HCT116 (cell line): ENCODE data around the gene HELT. TPM values are rescaled to one million over a fixed set of nuclear protein-coding genes. Genes with fewer than 3 reads are reported as not detected.

Source experiments
- ATAC-seq: fragments of 200-7000 bp; cut with Tn5 transposase; 2 replicates; pipeline ENCODE4 v1.9.1; 2020; ENCODE audit warnings: mild to moderate bottlenecking, moderate library complexity
- BruUV-seq: library from RNA; stranded (reverse); fragments of 400-500 nt; replicated peaks from 2 replicates; lab custom pipeline; 2021; lab: Mats Ljungman, UMichigan
- CTCF ChIA-PET: fragments of 300-600 bp; sonication (Branson Sonifier 250); formaldehyde crosslinking; loops from one replicate; lab custom pipeline; 2021; ENCODE audit warnings: antibody characterized with exemption; lab: Charles Lee
- POLR2A ChIA-PET: fragments of 300-600, 350-600 bp; sonication (Branson Sonifier 250); formaldehyde crosslinking; loops from one replicate; lab custom pipeline; 2021; ENCODE audit warnings: antibody characterized with exemption; lab: Charles Lee
- RAD21 ChIA-PET, 2 experiments: fragments of 300-600 bp; sonication (Branson Sonifier 250); formaldehyde crosslinking; loops; one replicate each; lab custom pipeline; 2023; ENCODE audit warnings: low total read pairs in 2 of 2; ENCODE audit not compliant: uncharacterized antibody in 2 of 2, unreplicated experiment in 2 of 2, low non-redundant PET in 1 of 2; lab: Charles Lee
- DNase-seq: peaks from one replicate; pipeline ENCODE4 v3.0.0-alpha.2; 2010; ENCODE audit warnings: low read depth, low spot score
- H2AFZ ChIP-seq: fragments of 200-600 bp; shearing (Covaris generic), sonication (generic); 2 replicates; pipeline ENCODE4 v1.6.1; 2017; ENCODE audit warnings: low read depth, mixed run types, mixed read lengths, antibody characterized with exemption, low read length; ENCODE audit not compliant: poor library complexity, severe bottlenecking
- H3K27ac ChIP-seq: 2 replicates; pipeline ENCODE4 v1.5.1; 2012; ENCODE audit warnings: low read depth, low read length
- H3K27me3 ChIP-seq: fragments of 200-600 bp; sonication (generic); 2 replicates; pipeline ENCODE4 v1.6.1; 2016; ENCODE audit warnings: mixed run types, low read length, mixed read lengths; ENCODE audit not compliant: insufficient read depth
- H3K36me3 ChIP-seq, 2 experiments: fragments of 200-500 bp in 1 of 2; fragments of 200-600 bp in 1 of 2; sonication (Bioruptor generic) in 1 of 2; sonication (generic) in 1 of 2; 2 replicates each; pipeline versions ENCODE4 v1.5.1 to v1.6.1; 2014 to 2016; ENCODE audit warnings: low read length in 2 of 2, inconsistent platforms in 1 of 2, mixed read lengths in 1 of 2, mixed run types in 1 of 2; ENCODE audit not compliant: insufficient read depth in 2 of 2, control insufficient read depth in 1 of 2
- H3K4me1 ChIP-seq, 2 experiments: fragments of 200-600 bp in 1 of 2; sonication (generic) in 1 of 2; 2 replicates each; pipeline versions ENCODE4 v1.5.1 to v1.6.1; 2012 to 2017; ENCODE audit warnings: low read length in 2 of 2, inconsistent platforms in 1 of 2, mild to moderate bottlenecking in 1 of 2, mixed read lengths in 1 of 2, mixed run types in 1 of 2, moderate library complexity in 1 of 2; ENCODE audit not compliant: insufficient read depth in 2 of 2, control insufficient read depth in 1 of 2
- H3K4me2 ChIP-seq: fragments of 200-600 bp; sonication (generic); 2 replicates; pipeline ENCODE4 v1.6.1; 2017; ENCODE audit warnings: mixed run types, low read length, mixed read lengths
- H3K4me3 ChIP-seq, 2 experiments: fragments of 200-600 bp in 1 of 2; sonication (generic) in 1 of 2; replicated peaks in 1 of 2; 2 replicates each; pipeline ENCODE4 v1.5.1; 2011 to 2016; ENCODE audit warnings: low read length in 2 of 2, control low read depth in 1 of 2, low read depth in 1 of 2, mild to moderate bottlenecking in 1 of 2, mixed read lengths in 1 of 2, mixed run types in 1 of 2
- H3K79me2 ChIP-seq: fragments of 200-600 bp; sonication (generic); 2 replicates; pipeline ENCODE4 v1.6.1; 2017; ENCODE audit warnings: mild to moderate bottlenecking, mixed run types, low read length, moderate library complexity, mixed read lengths; ENCODE audit not compliant: insufficient read depth
- H3K9ac ChIP-seq: fragments of 200-600 bp; sonication (generic); 2 replicates; pipeline ENCODE4 v1.6.1; 2016; ENCODE audit warnings: low read length, mixed read lengths
- H3K9me2 ChIP-seq: fragments of 200-600 bp; sonication (generic), shearing (Covaris generic); 2 replicates; pipeline ENCODE4 v1.6.1; 2017; ENCODE audit warnings: mixed run types, mild to moderate bottlenecking, moderate library complexity; ENCODE audit not compliant: insufficient read depth
- H3K9me3 ChIP-seq, 2 experiments: fragments of 200-500 bp in 1 of 2; fragments of 200-600 bp in 1 of 2; sonication (Bioruptor generic) in 1 of 2; sonication (generic) in 1 of 2; 2 replicates each; pipeline ENCODE4 v1.6.1; 2014 to 2017; ENCODE audit warnings: low read length in 2 of 2, mixed read lengths in 2 of 2, inconsistent platforms in 1 of 2, low read depth in 1 of 2, mild to moderate bottlenecking in 1 of 2, mixed run types in 1 of 2, moderate library complexity in 1 of 2; ENCODE audit not compliant: control insufficient read depth in 1 of 2, insufficient read depth in 1 of 2
- H4K20me1 ChIP-seq: fragments of 200-600 bp; sonication (generic), shearing (Covaris generic); 2 replicates; pipeline ENCODE4 v1.6.1; 2017; ENCODE audit warnings: mixed run types, mild to moderate bottlenecking, moderate library complexity; ENCODE audit not compliant: insufficient read depth
- CEBPB ChIP-seq: IDR thresholded peaks from 2 replicates; pipeline ENCODE4 v1.6.1; 2012; ENCODE audit warnings: low read depth
- EZH2 ChIP-seq: fragments of 200-600 bp; sonication (generic); IDR thresholded peaks from 2 replicates; pipeline ENCODE4 v1.6.1; 2017; ENCODE audit warnings: antibody characterized with exemption, mixed run types
- POLR2A ChIP-seq: IDR thresholded peaks from 2 replicates; pipeline ENCODE4 v1.7.0; 2011; ENCODE audit warnings: borderline replicate concordance; ENCODE audit not compliant: insufficient read depth, insufficient read length; ENCODE audit errors: extremely low read depth
- SP1 ChIP-seq: IDR thresholded peaks from 2 replicates; pipeline ENCODE4 v1.6.1; 2012; ENCODE audit warnings: low read depth
- TCF7L2 ChIP-seq: IDR thresholded peaks from 2 replicates; pipeline ENCODE4 v1.7.0; 2011; ENCODE audit warnings: borderline replicate concordance, inconsistent platforms; ENCODE audit not compliant: insufficient read depth, insufficient read length; ENCODE audit errors: extremely low read depth
- YY1 ChIP-seq: IDR thresholded peaks from 2 replicates; pipeline ENCODE4 v1.6.1; 2011; ENCODE audit warnings: low read length, low read depth, moderate library complexity, mild to moderate bottlenecking; ENCODE audit not compliant: insufficient replicate concordance; ENCODE audit errors: extremely low read depth
- ZFX ChIP-seq: fragments of 450-650 bp; IDR thresholded peaks from 2 replicates; pipeline ENCODE4 v1.6.1; 2017
- ZNF274 ChIP-seq: fragments of 200-500 bp; sonication (Bioruptor generic); IDR thresholded peaks from 2 replicates; pipeline ENCODE4 v1.6.1; 2014; ENCODE audit warnings: mild to moderate bottlenecking, low read depth, low read length, inconsistent platforms
- intact Hi-C: fragments of 100-400 bp; cut with micrococcal nuclease; formaldehyde crosslinking; loops from 2 replicates; pipeline ENCODE4 v1.10.0; 2022
- total RNA-seq: library from RNA; stranded (reverse); gene quantifications from one replicate; pipeline ENCODE4 v1.2.1, GENCODE V29; 2021; ENCODE audit not compliant: unreplicated experiment
- TF ChIP-seq, protein P1 (sequence below): IDR thresholded peaks from 2 replicates; pipeline ENCODE4 v1.6.1; 2011; ENCODE audit warnings: mild to moderate bottlenecking, low read length, moderate library complexity; ENCODE audit not compliant: insufficient replicate concordance; ENCODE audit errors: extremely low read depth
- TF ChIP-seq, protein P2 (sequence below), 3 experiments: fragments of 200-600 bp in 1 of 3; sonication (generic) in 1 of 3; IDR thresholded peaks in 2 of 3; conservative IDR thresholded peaks in 1 of 3; 2 replicates each; pipeline ENCODE4 v1.5.1; 2012 to 2017; ENCODE audit warnings: low read depth in 2 of 3, low read length in 2 of 3, antibody characterized with exemption in 1 of 3, borderline replicate concordance in 1 of 3, control low read depth in 1 of 3, mild to moderate bottlenecking in 1 of 3, mixed read lengths in 1 of 3, mixed run types in 1 of 3, moderate library complexity in 1 of 3; ENCODE audit not compliant: insufficient read depth in 1 of 3

Gene HELT
- total RNA-seq, 1 experiment from 2014 or later, result not detected

DNA sequence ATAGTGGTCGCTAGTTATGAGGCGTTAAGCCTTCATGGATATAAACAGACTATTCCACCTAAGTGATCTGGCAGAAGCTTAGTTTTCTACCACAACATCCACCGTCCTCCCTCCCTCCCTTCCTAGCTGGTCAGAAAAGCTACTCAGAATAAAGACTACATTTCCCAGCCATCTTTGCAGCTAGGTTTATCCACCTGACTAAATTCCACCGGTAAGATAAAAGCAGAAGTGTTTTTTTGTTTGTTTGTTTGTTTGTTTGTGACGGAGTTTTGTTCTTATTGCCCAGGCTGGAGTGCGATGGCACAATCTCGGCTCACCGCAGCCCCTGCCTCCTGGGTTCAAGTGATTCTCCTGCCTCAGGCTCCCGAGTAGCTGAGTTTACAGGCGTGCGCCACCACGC, 44.3 kb downstream of the HELT start:
- ATAC-seq (no peak), DNase-seq (no peak)
- no peaks in the 10 kb centered on the region for H3K36me3 ChIP-seq
- ChIA-PET POLR2A (no interaction called here), CTCF (interaction anchor here (0.7 kb wide), 1 partner anchor 23 kb away, joined by 3 read pairs; no protein-coding TSS in a partner anchor), RAD21 (no interaction called here)
- H3K9ac ChIP-seq, result no peak overlapping the region
- no peaks in the 10 kb centered on the region for H3K79me2 ChIP-seq
- no peak overlapping the region for H3K4me2 ChIP-seq
- no peak overlapping the region for H2AFZ ChIP-seq
- H3K9me3 ChIP-seq, result no peaks in the 10 kb centered on the region
- H4K20me1 ChIP-seq, result no peaks in the 10 kb centered on the region
- H3K27ac ChIP-seq, result no peak overlapping the region
- no TSS peak for BruUV-seq
- H3K27me3 ChIP-seq, result no peaks in the 10 kb centered on the region
- TF ChIP-seq, protein P1, sequence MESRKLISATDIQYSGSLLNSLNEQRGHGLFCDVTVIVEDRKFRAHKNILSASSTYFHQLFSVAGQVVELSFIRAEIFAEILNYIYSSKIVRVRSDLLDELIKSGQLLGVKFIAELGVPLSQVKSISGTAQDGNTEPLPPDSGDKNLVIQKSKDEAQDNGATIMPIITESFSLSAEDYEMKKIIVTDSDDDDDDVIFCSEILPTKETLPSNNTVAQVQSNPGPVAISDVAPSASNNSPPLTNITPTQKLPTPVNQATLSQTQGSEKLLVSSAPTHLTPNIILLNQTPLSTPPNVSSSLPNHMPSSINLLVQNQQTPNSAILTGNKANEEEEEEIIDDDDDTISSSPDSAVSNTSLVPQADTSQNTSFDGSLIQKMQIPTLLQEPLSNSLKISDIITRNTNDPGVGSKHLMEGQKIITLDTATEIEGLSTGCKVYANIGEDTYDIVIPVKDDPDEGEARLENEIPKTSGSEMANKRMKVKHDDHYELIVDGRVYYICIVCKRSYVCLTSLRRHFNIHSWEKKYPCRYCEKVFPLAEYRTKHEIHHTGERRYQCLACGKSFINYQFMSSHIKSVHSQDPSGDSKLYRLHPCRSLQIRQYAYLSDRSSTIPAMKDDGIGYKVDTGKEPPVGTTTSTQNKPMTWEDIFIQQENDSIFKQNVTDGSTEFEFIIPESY, result no peak
- no peak for TF ChIP-seq POLR2A
- TF ChIP-seq ZNF274, result no peak
- TF ChIP-seq TCF7L2, result no peak
- no peak for TF ChIP-seq SP1
- no peak for TF ChIP-seq EZH2
- no peak for TF ChIP-seq CEBPB
- TF ChIP-seq ZFX, result no peak
- TF ChIP-seq, protein P2, sequence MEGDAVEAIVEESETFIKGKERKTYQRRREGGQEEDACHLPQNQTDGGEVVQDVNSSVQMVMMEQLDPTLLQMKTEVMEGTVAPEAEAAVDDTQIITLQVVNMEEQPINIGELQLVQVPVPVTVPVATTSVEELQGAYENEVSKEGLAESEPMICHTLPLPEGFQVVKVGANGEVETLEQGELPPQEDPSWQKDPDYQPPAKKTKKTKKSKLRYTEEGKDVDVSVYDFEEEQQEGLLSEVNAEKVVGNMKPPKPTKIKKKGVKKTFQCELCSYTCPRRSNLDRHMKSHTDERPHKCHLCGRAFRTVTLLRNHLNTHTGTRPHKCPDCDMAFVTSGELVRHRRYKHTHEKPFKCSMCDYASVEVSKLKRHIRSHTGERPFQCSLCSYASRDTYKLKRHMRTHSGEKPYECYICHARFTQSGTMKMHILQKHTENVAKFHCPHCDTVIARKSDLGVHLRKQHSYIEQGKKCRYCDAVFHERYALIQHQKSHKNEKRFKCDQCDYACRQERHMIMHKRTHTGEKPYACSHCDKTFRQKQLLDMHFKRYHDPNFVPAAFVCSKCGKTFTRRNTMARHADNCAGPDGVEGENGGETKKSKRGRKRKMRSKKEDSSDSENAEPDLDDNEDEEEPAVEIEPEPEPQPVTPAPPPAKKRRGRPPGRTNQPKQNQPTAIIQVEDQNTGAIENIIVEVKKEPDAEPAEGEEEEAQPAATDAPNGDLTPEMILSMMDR (IDR thresholded peaks at IDR 0.05 in 2 of 3, conservative IDR thresholded peaks at IDR 0.05 in 1 of 3; ENCODE audit: borderline replicate concordance in 1 of 3, insufficient read depth in 1 of 3, low read depth in 2 of 3, low read length in 2 of 3), result no peak
- TF ChIP-seq YY1, result no peak
- no peak overlapping the region for H3K4me3 ChIP-seq
- intact Hi-C loops, result no loop called here
- no peaks in the 10 kb centered on the region for H3K9me2 ChIP-seq
- no peaks in the 10 kb centered on the region for H3K4me1 ChIP-seq
